H9 (cell line): ENCODE measurements around the gene EPHA4. TPM values are rescaled to one million over a fixed set of nuclear protein-coding genes. Genes with fewer than 3 reads are reported as not detected.
A peak's percentile ranks its signal among the peaks of the same experiment; 100 is the strongest.

Experiments
- DNase-seq: peaks from one replicate; pipeline ENCODE4 v3.0.0-alpha.2; 2017
- H2AFZ ChIP-seq: one replicate; pipeline ENCODE4 v1.6.1; 2013; ENCODE audit warnings: mild to moderate bottlenecking, low read length, control low read depth, moderate library complexity
- H2AK5ac ChIP-seq: 2 replicates; pipeline ENCODE4 v1.6.1; 2013; ENCODE audit warnings: low read length, control low read depth, mixed read lengths; ENCODE audit not compliant: insufficient read length
- H2BK120ac ChIP-seq: one replicate; pipeline ENCODE4 v1.6.1; 2013; ENCODE audit warnings: low read depth, mild to moderate bottlenecking, low read length, control low read depth, inconsistent platforms; ENCODE audit not compliant: poor library complexity, severe bottlenecking
- H2BK12ac ChIP-seq: 2 replicates; pipeline ENCODE4 v1.6.1; 2013; ENCODE audit warnings: low read length, control low read depth, mixed read lengths, low read depth; ENCODE audit not compliant: insufficient read length
- H2BK15ac ChIP-seq: 2 replicates; pipeline ENCODE4 v1.6.1; 2013; ENCODE audit warnings: low read depth, low read length, control low read depth
- H2BK20ac ChIP-seq: one replicate; pipeline ENCODE4 v1.6.1; 2013; ENCODE audit warnings: low read depth, mild to moderate bottlenecking, low read length, control low read depth, inconsistent platforms; ENCODE audit not compliant: poor library complexity, severe bottlenecking
- H2BK5ac ChIP-seq: 2 replicates; pipeline ENCODE4 v1.6.1; 2013; ENCODE audit warnings: low read length, control low read depth, mixed read lengths; ENCODE audit not compliant: insufficient read length
- H3K14ac ChIP-seq: 2 replicates; pipeline ENCODE4 v1.6.1; 2013; ENCODE audit warnings: low read length, control low read depth; ENCODE audit not compliant: insufficient read depth
- H3K18ac ChIP-seq: 2 replicates; pipeline ENCODE4 v1.6.1; 2013; ENCODE audit warnings: low read depth, mild to moderate bottlenecking, mixed read lengths, low read length, control low read depth; ENCODE audit not compliant: insufficient read length
- H3K23ac ChIP-seq: 2 replicates; pipeline ENCODE4 v1.6.1; 2013; ENCODE audit warnings: low read length, control low read depth, mixed read lengths, low read depth; ENCODE audit not compliant: insufficient read length
- H3K23me2 ChIP-seq: 2 replicates; pipeline ENCODE4 v1.6.1; 2013; ENCODE audit warnings: low read depth, mild to moderate bottlenecking, mixed read lengths, low read length, control low read depth; ENCODE audit not compliant: insufficient read length, poor library complexity, severe bottlenecking
- H3K27ac ChIP-seq: 2 replicates; pipeline ENCODE4 v1.5.1; 2013; ENCODE audit warnings: low read length, control low read depth, mixed read lengths, low read depth; ENCODE audit not compliant: insufficient read length
- H3K27me3 ChIP-seq: 2 replicates; pipeline ENCODE4 v1.6.1; 2013; ENCODE audit warnings: low read length, control low read depth, inconsistent platforms; ENCODE audit not compliant: insufficient read depth
- H3K4ac ChIP-seq: 2 replicates; pipeline ENCODE4 v1.6.1; 2013; ENCODE audit warnings: low read depth, mild to moderate bottlenecking, control low read depth, inconsistent platforms, low read length, moderate library complexity
- H3K4me1 ChIP-seq: 2 replicates; pipeline ENCODE4 v1.6.1; 2013; ENCODE audit warnings: low read length, control low read depth, inconsistent platforms; ENCODE audit not compliant: insufficient read depth
- H3K4me2 ChIP-seq: 2 replicates; pipeline ENCODE4 v1.6.1; 2013; ENCODE audit warnings: low read length, control low read depth, mixed read lengths; ENCODE audit not compliant: insufficient read length, insufficient read depth
- H3K56ac ChIP-seq: 2 replicates; pipeline ENCODE4 v1.6.1; 2013; ENCODE audit warnings: low read depth, mild to moderate bottlenecking, mixed read lengths, low read length, control low read depth; ENCODE audit not compliant: insufficient read length
- H3K79me1 ChIP-seq: 2 replicates; pipeline ENCODE4 v1.6.1; 2013; ENCODE audit warnings: low read depth, mild to moderate bottlenecking, moderate library complexity, low read length, control low read depth, inconsistent platforms; ENCODE audit not compliant: insufficient read depth, poor library complexity, severe bottlenecking
- H3K79me2 ChIP-seq: 2 replicates; pipeline ENCODE4 v1.6.1; 2013; ENCODE audit warnings: low read length, control low read depth, inconsistent platforms; ENCODE audit not compliant: insufficient read depth
- H3K9ac ChIP-seq: 2 replicates; pipeline ENCODE4 v1.6.1; 2013; ENCODE audit warnings: low read length, control low read depth, mixed read lengths; ENCODE audit not compliant: insufficient read length; ENCODE audit errors: extremely low read depth
- H3K9me3 ChIP-seq: one replicate; pipeline ENCODE4 v1.6.1; 2013; ENCODE audit warnings: low read depth, low read length, inconsistent platforms; ENCODE audit not compliant: control insufficient read depth
- H3T11ph ChIP-seq: one replicate; pipeline ENCODE4 v1.6.1; 2013; ENCODE audit warnings: mild to moderate bottlenecking, low read length, control low read depth, inconsistent platforms
- H4K20me1 ChIP-seq: one replicate; pipeline ENCODE4 v1.6.1; 2013; ENCODE audit not compliant: control insufficient read depth, insufficient read length, insufficient read depth
- H4K5ac ChIP-seq: 2 replicates; pipeline ENCODE4 v1.6.1; 2013; ENCODE audit warnings: low read depth, mild to moderate bottlenecking, mixed read lengths, low read length, control low read depth; ENCODE audit not compliant: insufficient read length
- H4K8ac ChIP-seq: replicated peaks from 2 replicates; pipeline ENCODE4 v1.6.1; 2013; ENCODE audit warnings: low read length, control low read depth, mixed read lengths, low read depth; ENCODE audit not compliant: insufficient read length
- H4K91ac ChIP-seq: 2 replicates; pipeline ENCODE4 v1.6.1; 2013; ENCODE audit warnings: low read depth, mild to moderate bottlenecking, moderate library complexity, mixed read lengths, low read length, control low read depth; ENCODE audit not compliant: insufficient read length
- H3K27ac Mint-ChIP-seq, 3 experiments: 2 replicates in 2 of 3; 3 replicates in 1 of 3; pipeline ENCODE4 v1.8.0; 2020 to 2021; ENCODE audit warnings: mixed read lengths in 3 of 3, mild to moderate bottlenecking in 1 of 3, moderate library complexity in 1 of 3
- H3K27me3 Mint-ChIP-seq: 2 replicates; pipeline ENCODE4 v1.8.0; 2021; ENCODE audit warnings: low read depth, mild to moderate bottlenecking, moderate library complexity, mixed read lengths
- H3K36me3 Mint-ChIP-seq, 3 experiments: 2 replicates in 2 of 3; 3 replicates in 1 of 3; pipeline ENCODE4 v1.8.0; 2020 to 2021; ENCODE audit warnings: low read depth in 3 of 3, mixed read lengths in 3 of 3; ENCODE audit not compliant: insufficient read depth in 1 of 3
- H3K4me1 Mint-ChIP-seq, 2 experiments: 2 replicates each; pipeline ENCODE4 v1.8.0; 2020; ENCODE audit warnings: mixed read lengths in 2 of 2
- H3K4me3 Mint-ChIP-seq, 2 experiments: 2 replicates in 1 of 2; 3 replicates in 1 of 2; pipeline ENCODE4 v1.8.0; 2020 to 2021; ENCODE audit warnings: mild to moderate bottlenecking in 2 of 2, mixed read lengths in 2 of 2, moderate library complexity in 1 of 2
- H3K9me3 Mint-ChIP-seq, 2 experiments: 2 replicates in 1 of 2; 3 replicates in 1 of 2; pipeline ENCODE4 v1.8.0; 2020; ENCODE audit warnings: mild to moderate bottlenecking in 2 of 2, mixed read lengths in 2 of 2, moderate library complexity in 1 of 2
- CTCF ChIP-seq: fragments of 200-600 bp; sonication (generic); conservative IDR thresholded peaks from 3 replicates; pipeline ENCODE4 v1.8.0; 2021; ENCODE audit warnings: antibody characterized with exemption, mild to moderate bottlenecking
- WGBS: extraction: QIAGEN DNeasy Blood & Tissue Kit; methylation state at CpG from one replicate; pipeline ENCODE4 v1.1.7; 2013; ENCODE audit warnings: missing lambda C conversion rate, low lambda C conversion rate, mixed read lengths; ENCODE audit not compliant: insufficient read length; ENCODE audit errors: extremely low coverage; 5-methylcytosine and 5-hydroxymethylcytosine counted together
- long read RNA-seq: library from polyadenylated mRNA; unstranded; transcript quantifications from one replicate; pipeline ENCODE4 v2.0.0, GENCODE V29; 2020
- total RNA-seq: library from RNA; stranded (reverse); gene quantifications from 2 replicates; pipeline ENCODE4 v1.2.1, GENCODE V29; 2021

The EPHA4 gene
- total RNA-seq: 20.6 and 25.1 TPM in 2 replicates
- long read RNA-seq, full-length matches to known transcripts: 1 of 27 reads
- long read RNA-seq, partial matches to known transcripts: 21 of 27 reads
- long read RNA-seq, other reads (novel, unspliced or antisense): 5 of 27 reads

- peaks cover 55 to 58% of the 10 kb centered on the region in 2 experiments for H3K4me1 Mint-ChIP-seq
- Histone ChIP-seq H3K23me2 (peaks cover 39% of the 10 kb centered on the region), H2BK120ac (no peak within 1 kb of the TSS), H3K4ac (no peak within 1 kb of the TSS), H3K4me2 (peak within 1 kb of the TSS; percentile 39), H2BK20ac (no peak within 1 kb of the TSS), H3K27me3 (peaks cover 8% of the 10 kb centered on the region; the same call in 1 of the 2 replicates), H3K9me3 (no peaks in the 10 kb centered on the region), H2BK12ac (no peak within 1 kb of the TSS), H4K8ac (no peak within 1 kb of the TSS), H2BK15ac (no peak within 1 kb of the TSS), H3K23ac (no peak within 1 kb of the TSS), H3K18ac (no peak within 1 kb of the TSS), H3K14ac (peak within 1 kb of the TSS; percentile 24; the same call in 1 of the 2 replicates), H4K91ac (no peak within 1 kb of the TSS), H4K20me1 (peaks cover 3% of the 10 kb centered on the region), H2BK5ac (no peak within 1 kb of the TSS), H3K56ac (no peak within 1 kb of the TSS), H3K9ac (no peak within 1 kb of the TSS), H3K79me2 (no peaks in the 10 kb centered on the region), H3K4me1 (peaks cover 7% of the 10 kb centered on the region; the same call in 1 of the 2 replicates), H3T11ph (no peak within 1 kb of the TSS), H3K79me1 (no peaks in the 10 kb centered on the region), H2AFZ (no peak within 1 kb of the TSS), H2AK5ac (no peak within 1 kb of the TSS), H4K5ac (no peak within 1 kb of the TSS), H3K27ac (no peak within 1 kb of the TSS)
- peaks cover 67% of the 10 kb centered on the region for H3K27me3 Mint-ChIP-seq
- TF ChIP-seq CTCF: no peak
- peaks cover 4 to 19% (median 8%) of the 10 kb centered on the region in 3 experiments; a peak in 5 of 7 replicates for H3K36me3 Mint-ChIP-seq
- H3K4me3 Mint-ChIP-seq: peak within 1 kb of the TSS; percentile 82 to 91
- peaks cover 0 to 3% of the 10 kb centered on the region in 2 experiments; a peak in 2 of 5 replicates for H3K9me3 Mint-ChIP-seq
- WGBS: no CpG with 5 or more reads among the region's 55 CpGs
- peak within 1 kb of the TSS in 2 of 3 experiments; percentile 44 to 78; a peak in 2 of 7 replicates for H3K27ac Mint-ChIP-seq
- DNase-seq: peak; percentile 83
These were observed at the start of gene EPHA4 for GRCh38 chr2:221572219-221572820. TSS of gene EPHA4 (minus strand) at chr2:221572304. CDS start at chr2:221572248, 56 bp downstream.
